Measurements from ENCODE around the gene LIN7B. TPM values are rescaled to one million over a fixed set of nuclear protein-coding genes. Genes with fewer than 3 reads are reported as not detected.

LIN7B gene, protein sequence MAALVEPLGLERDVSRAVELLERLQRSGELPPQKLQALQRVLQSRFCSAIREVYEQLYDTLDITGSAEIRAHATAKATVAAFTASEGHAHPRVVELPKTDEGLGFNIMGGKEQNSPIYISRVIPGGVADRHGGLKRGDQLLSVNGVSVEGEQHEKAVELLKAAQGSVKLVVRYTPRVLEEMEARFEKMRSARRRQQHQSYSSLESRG
- total RNA-seq (100 to 1,000 TPM in 1 of 5 donors, 10 to 100 TPM in 2, 1 to 10 TPM in 1, not detected in 1; 5.5 to 118 (median 30.5) TPM), polyA plus RNA-seq (10 to 100 TPM in 2 of 3 donors, 1 to 10 TPM in 1; 4.0 to 18.1 (median 11.5) TPM)
- long read RNA-seq, donor 1, partial matches to known transcripts: 0 of 1 reads
- long read RNA-seq, donor 1, other reads (novel, unspliced or antisense): 0 of 1 reads
- long read RNA-seq, donor 2, partial matches to known transcripts: 0 of 5 reads
- long read RNA-seq, donor 2, other reads (novel, unspliced or antisense): 0 of 5 reads
- long read RNA-seq, donor 3, partial matches to known transcripts: 0 of 2 reads
- long read RNA-seq, donor 3, other reads (novel, unspliced or antisense): 0 of 2 reads
- long read RNA-seq, donor 4, partial matches to known transcripts: 0 of 1 reads
- long read RNA-seq, donor 4, other reads (novel, unspliced or antisense): 0 of 1 reads
- long read RNA-seq, donor 5, partial matches to known transcripts: 0 of 2 reads
- long read RNA-seq, donor 5, other reads (novel, unspliced or antisense): 0 of 2 reads
- long read RNA-seq, donor 6, partial matches to known transcripts: 5 of 11 reads
- long read RNA-seq, donor 6, other reads (novel, unspliced or antisense): 0 of 11 reads
- long read RNA-seq, donor 7, partial matches to known transcripts: 0 of 4 reads
- long read RNA-seq, donor 7, other reads (novel, unspliced or antisense): 0 of 4 reads
- long read RNA-seq, donor 8, partial matches to known transcripts: 0 of 2 reads
- long read RNA-seq, donor 8, other reads (novel, unspliced or antisense): 0 of 2 reads
- long read RNA-seq, donor 9, partial matches to known transcripts: 0 of 1 reads
- long read RNA-seq, donor 9, other reads (novel, unspliced or antisense): 0 of 1 reads
- long read RNA-seq, donor 10, partial matches to known transcripts: 0 of 1 reads
- long read RNA-seq, donor 10, other reads (novel, unspliced or antisense): 0 of 1 reads

DNA sequence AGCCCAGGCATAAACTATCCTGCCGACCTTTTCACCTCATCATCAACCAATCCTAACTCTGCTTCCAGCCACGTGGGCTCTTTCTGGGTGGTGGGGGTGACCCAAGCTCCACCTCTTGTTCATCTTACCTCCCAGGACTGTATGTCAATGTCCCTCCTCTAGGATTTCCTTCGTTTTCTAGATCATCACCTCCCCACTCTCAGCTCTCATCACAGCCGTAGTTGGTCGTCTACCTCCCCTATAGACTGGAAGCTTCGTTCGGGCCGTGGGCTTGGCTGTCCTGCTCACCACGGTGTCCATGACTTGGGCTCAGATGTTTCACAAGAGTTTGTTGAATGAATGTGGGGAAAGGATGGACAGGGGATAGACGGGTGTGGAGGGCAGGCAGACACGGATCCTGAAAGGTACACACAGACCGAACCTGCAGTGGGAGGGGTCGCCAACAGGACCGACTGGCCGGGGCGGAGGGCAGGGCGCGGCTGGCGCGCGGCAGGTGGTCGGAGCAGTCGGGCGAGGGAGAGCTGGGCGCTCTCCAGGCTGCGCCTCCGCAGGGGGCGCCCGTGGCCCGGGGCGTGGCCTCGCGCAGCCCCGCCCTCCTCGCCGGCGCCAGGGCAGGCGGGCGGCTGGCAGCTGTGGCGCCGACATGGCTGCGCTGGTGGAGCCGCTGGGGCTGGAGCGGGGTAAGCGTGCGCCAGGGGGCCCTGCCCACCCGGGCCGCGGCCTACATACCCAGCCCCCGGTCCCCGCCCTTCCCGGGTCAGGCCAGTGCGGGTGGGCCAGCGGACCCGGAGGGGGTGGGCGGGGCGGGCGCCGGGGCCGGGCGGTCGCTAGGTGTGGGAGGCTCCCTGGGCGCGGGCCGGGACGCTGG lies at the start of gene LIN7B:
Gene LIN7B, plus strand, starts transcription at position 609 of the 868 bp plus-strand sequence. Its CDS starts 35 bp downstream, at position 644.
- peaks cover 27 to 49% (median 40%) of the 10 kb centered on the region in 4 donors for H3K4me1 ChIP-seq
- H3K9me3 ChIP-seq: no peaks in the 10 kb centered on the region
- peak within 1 kb of the TSS; percentile 74 to 90 (median 81) for H3K27ac ChIP-seq
- DNase-seq: peak; percentile 77 to 92
- peak within 1 kb of the TSS; percentile 87 to 98 (median 92) for H3K4me3 ChIP-seq
- H3K36me3 ChIP-seq: peaks cover 0 to 8% (median 5%) of the 10 kb centered on the region in 4 donors
- no peaks in the 10 kb centered on the region for H3K27me3 ChIP-seq
- intact Hi-C loops (cut with DNase I; ENCODE audit: low total_unique reads): no loop called here
- TF ChIP-seq EP300 (IDR thresholded peaks at IDR 0.05): no peak
- TF ChIP-seq, protein P1, sequence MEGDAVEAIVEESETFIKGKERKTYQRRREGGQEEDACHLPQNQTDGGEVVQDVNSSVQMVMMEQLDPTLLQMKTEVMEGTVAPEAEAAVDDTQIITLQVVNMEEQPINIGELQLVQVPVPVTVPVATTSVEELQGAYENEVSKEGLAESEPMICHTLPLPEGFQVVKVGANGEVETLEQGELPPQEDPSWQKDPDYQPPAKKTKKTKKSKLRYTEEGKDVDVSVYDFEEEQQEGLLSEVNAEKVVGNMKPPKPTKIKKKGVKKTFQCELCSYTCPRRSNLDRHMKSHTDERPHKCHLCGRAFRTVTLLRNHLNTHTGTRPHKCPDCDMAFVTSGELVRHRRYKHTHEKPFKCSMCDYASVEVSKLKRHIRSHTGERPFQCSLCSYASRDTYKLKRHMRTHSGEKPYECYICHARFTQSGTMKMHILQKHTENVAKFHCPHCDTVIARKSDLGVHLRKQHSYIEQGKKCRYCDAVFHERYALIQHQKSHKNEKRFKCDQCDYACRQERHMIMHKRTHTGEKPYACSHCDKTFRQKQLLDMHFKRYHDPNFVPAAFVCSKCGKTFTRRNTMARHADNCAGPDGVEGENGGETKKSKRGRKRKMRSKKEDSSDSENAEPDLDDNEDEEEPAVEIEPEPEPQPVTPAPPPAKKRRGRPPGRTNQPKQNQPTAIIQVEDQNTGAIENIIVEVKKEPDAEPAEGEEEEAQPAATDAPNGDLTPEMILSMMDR (IDR thresholded peaks at IDR 0.05): peak in 3 of 7 experiments; percentile 35 to 64 (median 39)
- 0 to 1% (median 1%) methylated on average over 31 to 66 of the region's 66 CpGs for WGBS, 5 donors

DNA sequence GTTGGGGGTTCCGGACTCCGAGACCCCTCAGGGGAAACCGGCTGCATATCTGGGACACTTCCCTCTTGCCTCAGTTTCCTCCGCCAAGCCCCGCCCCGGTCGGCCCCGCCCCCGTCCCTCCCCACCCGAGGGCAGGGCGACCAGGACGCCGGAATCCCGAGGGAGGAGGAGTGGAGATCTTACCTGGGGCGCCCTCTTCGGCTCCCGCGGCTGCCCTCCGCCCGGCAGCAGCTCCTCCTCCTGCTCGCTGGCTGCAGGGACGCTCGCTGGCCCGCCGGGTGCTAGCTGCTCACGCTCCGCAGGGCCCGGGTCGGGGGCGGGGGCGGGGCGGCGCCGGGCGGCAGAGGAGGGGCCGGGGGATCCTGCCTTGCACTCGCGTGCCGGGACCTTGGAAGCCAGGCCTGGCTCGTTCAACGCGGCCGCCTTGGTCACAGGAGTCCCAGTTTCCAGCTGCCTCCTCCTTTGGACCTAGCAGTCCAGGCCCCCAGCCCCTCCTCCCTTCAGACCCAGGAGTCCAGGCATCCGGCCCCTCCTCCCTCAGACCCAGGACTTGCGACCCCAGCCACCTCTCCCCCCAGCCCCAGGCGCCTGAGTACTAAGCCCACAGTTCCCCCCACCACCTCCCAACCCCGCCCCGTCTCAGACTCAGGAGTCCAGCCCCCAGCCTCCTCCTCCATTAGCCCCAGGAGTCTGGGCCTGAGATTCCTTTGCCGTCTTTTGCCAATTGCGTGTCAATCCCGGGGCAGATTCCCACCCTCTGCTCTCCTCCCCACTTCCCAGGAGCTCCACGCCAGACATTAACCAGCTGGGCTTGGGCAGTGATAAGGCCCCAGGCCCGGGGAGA lies 49.2 kb upstream of the LIN7B start, which contains the start of gene NTF4:
Gene NTF4, minus strand, starts transcription at position 51 of the 844 bp plus-strand sequence. CDS start 2,821 bp downstream, outside the sequence.
- H3K36me3 ChIP-seq: no peaks in the 10 kb centered on the region
- intact Hi-C loops (cut with DNase I; ENCODE audit: low total_unique reads): no loop called here
- H3K27me3 ChIP-seq: peaks cover 0 to 100% (median 39%) of the 10 kb centered on the region in 3 donors
- peak within 1 kb of the TSS; percentile 28 to 39 (median 30) for H3K4me3 ChIP-seq
- peaks cover 8 to 14% (median 13%) of the 10 kb centered on the region in 4 donors for H3K4me1 ChIP-seq
- WGBS, 5 donors: 3 to 9% (median 4%) methylated on average over 24 to 53 of the region's 53 CpGs
- H3K27ac ChIP-seq: no peak within 1 kb of the TSS
- TF ChIP-seq EP300 (IDR thresholded peaks at IDR 0.05) (no peak), POLR2A (IDR thresholded peaks at IDR 0.05) (no peak), POLR2AphosphoS5 (IDR thresholded peaks at IDR 0.05) (no peak)
- TF ChIP-seq, protein P1 (IDR thresholded peaks at IDR 0.05): no peak
- H3K9me3 ChIP-seq: no peaks in the 10 kb centered on the region
- DNase-seq: peak; percentile 38 to 78

DNA sequence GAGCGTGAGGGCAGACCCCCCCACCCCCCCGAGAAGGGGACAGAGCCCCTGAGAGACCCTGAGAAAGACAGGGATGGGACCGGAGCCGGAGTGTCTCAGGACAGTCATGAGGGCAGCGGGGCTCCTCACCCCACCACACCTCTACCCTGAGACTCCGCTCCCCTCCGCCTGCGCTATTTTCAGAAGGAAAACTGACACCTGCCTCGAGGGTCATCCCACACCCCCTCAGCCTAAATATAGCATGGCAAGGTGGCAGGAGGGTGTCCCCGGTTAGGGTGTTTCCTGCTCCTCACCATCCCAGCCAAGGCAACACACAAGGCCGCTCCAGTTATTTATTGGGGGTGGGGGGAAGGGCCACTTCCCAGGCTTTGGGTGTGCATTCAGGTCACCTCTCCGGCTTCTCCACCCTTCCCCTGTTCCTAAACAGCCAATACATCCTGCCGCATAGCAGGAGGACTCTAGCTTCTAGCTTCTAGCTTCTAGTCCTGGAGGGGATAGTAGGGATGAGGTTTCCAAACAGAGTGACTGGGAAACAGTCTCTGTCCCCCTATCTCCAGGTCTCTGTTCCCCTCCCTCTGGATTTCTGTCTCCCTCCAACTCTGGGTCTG lies 48.2 kb upstream of the LIN7B start:
- intact Hi-C loops (cut with DNase I; ENCODE audit: low total_unique reads): no loop called here
- TF ChIP-seq POLR2AphosphoS5 (IDR thresholded peaks at IDR 0.05) (no peak), POLR2A (IDR thresholded peaks at IDR 0.05) (no peak), EP300 (IDR thresholded peaks at IDR 0.05) (no peak)
- TF ChIP-seq, protein P1 (IDR thresholded peaks at IDR 0.05): no peak
- no peaks in the 10 kb centered on the region for H3K9me3 ChIP-seq
- no peak for DNase-seq
- 50 to 62% (median 54%) methylated on average over 12 to 13 of the region's 13 CpGs for WGBS, 5 donors
- peaks cover 8 to 14% (median 13%) of the 10 kb centered on the region in 4 donors for H3K4me1 ChIP-seq
- no peak overlapping the region for H3K27ac ChIP-seq
- peaks cover 0 to 100% (median 46%) of the 10 kb centered on the region in 3 donors for H3K27me3 ChIP-seq
- no peak overlapping the region for H3K4me3 ChIP-seq
- H3K36me3 ChIP-seq: no peaks in the 10 kb centered on the region

Data from stomach (tissue), 19 donors.